Lung (tissue), 12 donors: ENCODE measurements around the gene DUT. TPM values are rescaled to one million over a fixed set of nuclear protein-coding genes. Genes with fewer than 3 reads are reported as not detected.

Source experiments
- ATAC-seq: fragments of 200-7000 bp; cut with Tn5 transposase; one replicate; pipeline ENCODE4 v1.9.1; 2020; ENCODE audit warnings: moderate number of reproducible peaks; ENCODE audit not compliant: insufficient read depth, low FRiP score
- DNase-seq, 3 donors: peaks; one replicate each; pipeline ENCODE4 v3.0.0-alpha.2; 2013 to 2017
- H3K27ac ChIP-seq, 2 donors: one replicate each; pipeline ENCODE4 v1.5.1; 2013; ENCODE audit warnings: mild to moderate bottlenecking in 2 of 2, moderate library complexity in 2 of 2, control low read depth in 1 of 2, inconsistent platforms in 1 of 2, low read depth in 1 of 2, low read length in 1 of 2
- H3K27me3 ChIP-seq, 3 donors: one replicate each; pipeline ENCODE4 v1.5.1; 2013; ENCODE audit warnings: low read length in 2 of 3; ENCODE audit not compliant: control insufficient read depth in 3 of 3, insufficient read depth in 3 of 3
- H3K36me3 ChIP-seq, 4 donors: one replicate each; pipeline ENCODE4 v1.5.1; 2013; ENCODE audit warnings: low read length in 4 of 4, mild to moderate bottlenecking in 1 of 4, moderate library complexity in 1 of 4; ENCODE audit not compliant: control insufficient read depth in 4 of 4, insufficient read depth in 4 of 4
- H3K4me1 ChIP-seq, 5 donors: one replicate each; pipeline ENCODE4 v1.5.1; 2013; ENCODE audit warnings: low read length in 5 of 5, mild to moderate bottlenecking in 2 of 5, moderate library complexity in 1 of 5; ENCODE audit not compliant: control insufficient read depth in 5 of 5, insufficient read depth in 5 of 5
- H3K4me3 ChIP-seq: one replicate; pipeline ENCODE4 v1.5.1; 2013; ENCODE audit warnings: mild to moderate bottlenecking, control low read depth, moderate library complexity
- H3K9ac ChIP-seq, 2 donors: one replicate each; pipeline ENCODE4 v1.5.1; 2013; ENCODE audit warnings: low read length in 2 of 2, control low read depth in 1 of 2; ENCODE audit not compliant: insufficient read depth in 1 of 2
- H3K9me3 ChIP-seq, 4 donors: one replicate each; pipeline ENCODE4 v1.5.1; 2013; ENCODE audit warnings: low read length in 3 of 4, mild to moderate bottlenecking in 1 of 4, moderate library complexity in 1 of 4; ENCODE audit not compliant: control insufficient read depth in 4 of 4, insufficient read depth in 3 of 4
- CTCF ChIP-seq: IDR thresholded peaks from 2 replicates; pipeline ENCODE4 v1.5.1; 2012; ENCODE audit warnings: mild to moderate bottlenecking; ENCODE audit errors: control extremely low read depth, extremely low read depth
- WGBS, 2 donors: extraction: QIAGEN DNeasy Blood & Tissue Kit; methylation state at CpG; one replicate each; pipeline ENCODE4 v1.1.7; 2013; 5-methylcytosine and 5-hydroxymethylcytosine counted together
- polyA plus RNA-seq, 2 donors: library from polyadenylated mRNA; stranded (reverse); fragments of 200-250 nt; gene quantifications; one replicate each; pipeline ENCODE4 v1.2.1, GENCODE V29; 2013
- total RNA-seq, 2 donors: library from RNA; depleted of rRNA in 1 of 2; stranded (reverse); fragments of >200 nt in 1 of 2; gene quantifications; one replicate each; pipeline ENCODE4 v1.2.1, GENCODE V29; 2014 to 2021
- donor health status: control.
- donor health status: control.
- donor health status: Bipolar disorder and iron deficiency.
- donor health status: healthy.
- donor health status: DM: yes; HTN: yes; CAD: no.

DUT gene
- total and polyA plus RNA-seq, 4 donors, result 40.7 to 74.0 (median 69.8) TPM

DNA sequence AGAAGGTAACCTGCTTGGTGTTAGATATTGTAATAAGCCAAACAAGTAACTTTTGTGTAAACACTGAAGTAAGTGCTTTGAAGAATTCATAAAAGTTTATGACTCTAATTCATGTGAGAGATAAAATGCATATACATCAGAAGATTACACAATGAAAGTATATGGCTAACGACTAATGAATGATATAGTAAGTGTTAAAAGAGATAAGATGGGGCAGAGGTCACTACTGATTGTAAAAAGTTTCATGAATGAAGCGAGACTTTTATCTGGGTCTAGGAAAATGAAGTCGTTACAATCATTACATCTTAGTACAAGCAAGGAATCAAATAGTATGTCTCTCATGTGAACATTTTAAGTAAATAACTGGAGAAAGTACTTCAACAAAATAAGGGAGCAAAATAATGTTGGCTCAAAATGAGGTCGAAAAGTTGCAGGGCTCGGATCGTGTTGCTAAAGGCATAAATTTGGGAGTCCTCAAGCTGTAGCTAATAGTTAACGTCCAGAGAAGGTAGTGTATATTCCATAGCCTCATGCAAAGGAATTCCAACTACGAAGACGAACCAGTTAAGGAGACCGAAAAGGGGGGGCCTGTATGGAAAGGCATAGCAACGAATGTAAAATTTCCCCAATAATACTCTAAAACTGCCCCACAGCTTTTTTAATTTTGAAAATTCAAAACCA, 984 bp upstream of the DUT start:
- H3K27ac ChIP-seq, result no peak overlapping the region
- H3K4me3 ChIP-seq, result no peak overlapping the region
- no peaks in the 10 kb centered on the region for H3K27me3 ChIP-seq
- DNase-seq, result peak; percentile 17 to 68 (median 68)
- no peak for ATAC-seq
- H3K4me1 ChIP-seq, result peaks cover 0 to 26% (median 4%) of the 10 kb centered on the region in 5 donors
- peaks cover 4 to 13% (median 9%) of the 10 kb centered on the region in 4 donors for H3K36me3 ChIP-seq
- H3K9me3 ChIP-seq, result no peaks in the 10 kb centered on the region
- H3K9ac ChIP-seq, result peak overlapping the region; percentile 50 to 66
- 20 to 23% methylated on average over 11 of the region's 11 CpGs for WGBS, 2 donors
- no peak for TF ChIP-seq CTCF

DNA sequence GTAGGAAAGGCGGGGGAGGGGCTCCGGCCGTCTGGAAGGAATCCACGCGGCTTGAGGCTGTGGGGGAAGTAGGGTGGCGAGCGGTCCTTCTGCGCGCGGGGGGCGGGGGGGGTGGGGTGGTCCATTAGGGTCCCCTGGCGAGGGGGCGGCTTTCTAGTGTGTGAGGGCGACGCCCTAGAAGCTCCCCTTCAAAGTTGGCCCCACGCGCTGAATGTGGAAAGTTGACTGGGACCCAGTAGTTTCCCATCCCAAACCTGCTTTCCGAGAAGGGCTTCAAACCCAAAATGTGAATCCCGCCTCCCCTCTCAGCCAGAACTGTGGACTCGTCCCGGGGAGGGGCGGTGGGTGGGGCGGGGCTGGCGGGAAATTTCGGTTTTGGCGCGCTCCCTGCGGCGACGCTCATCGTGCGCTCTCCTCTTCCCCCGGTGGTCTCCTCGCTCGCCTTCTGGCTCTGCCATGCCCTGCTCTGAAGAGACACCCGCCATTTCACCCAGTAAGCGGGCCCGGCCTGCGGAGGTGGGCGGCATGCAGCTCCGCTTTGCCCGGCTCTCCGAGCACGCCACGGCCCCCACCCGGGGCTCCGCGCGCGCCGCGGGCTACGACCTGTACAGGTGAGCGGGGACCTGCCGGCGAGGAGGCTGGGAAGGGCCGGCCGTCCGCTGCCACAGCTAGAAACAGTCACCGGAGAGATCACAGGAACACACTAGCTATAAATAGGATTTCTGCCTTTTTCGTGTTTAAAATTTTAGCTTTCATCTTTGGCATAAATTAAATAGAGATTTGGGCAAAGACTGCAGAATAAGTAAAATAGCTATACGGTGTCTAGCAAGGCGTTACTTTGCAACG, 790 bp downstream of the DUT start:
- Histone ChIP-seq H3K27me3 (no peaks in the 10 kb centered on the region), H3K36me3 (peaks cover 10 to 24% (median 12%) of the 10 kb centered on the region in 4 donors), H3K9me3 (no peaks in the 10 kb centered on the region), H3K9ac (peak overlapping the region in 1 of 2 donors; percentile 66), H3K4me3 (peak overlapping the region; percentile 98), H3K4me1 (peaks cover 0 to 26% (median 4%) of the 10 kb centered on the region in 5 donors), H3K27ac (peak overlapping the region; percentile 87 to 100)
- no peak for TF ChIP-seq CTCF
- DNase-seq (peak in 2 of 3 donors; percentile 85 to 87), ATAC-seq (peak; percentile 77)
- WGBS, 2 donors, result 1% methylated on average over 62 to 64 of the region's 64 CpGs

- ATAC-seq (no peak), DNase-seq (no peak)
- H3K9me3 ChIP-seq, result no peaks in the 10 kb centered on the region
- TF ChIP-seq CTCF, result no peak
- H3K27ac ChIP-seq, result no peak overlapping the region
- peaks cover 11 to 24% (median 12%) of the 10 kb centered on the region in 4 donors for H3K36me3 ChIP-seq
- H3K4me1 ChIP-seq, result peaks cover 0 to 26% (median 4%) of the 10 kb centered on the region in 5 donors
- no peak overlapping the region for H3K4me3 ChIP-seq
- H3K27me3 ChIP-seq, result no peaks in the 10 kb centered on the region
- 48 to 50% methylated on average over 9 of the region's 9 CpGs for WGBS, 2 donors
- no peak overlapping the region for H3K9ac ChIP-seq
Observed at GRCh38 chr15:48332642-48333034, 1.4 kb downstream of the DUT start.
